Gastroesophageal sphincter (tissue), 4 donors: Measurements from ENCODE around the gene FGD5. TPM values are rescaled to one million over a fixed set of nuclear protein-coding genes. Genes with fewer than 3 reads are reported as not detected.

Experiments
- ATAC-seq: fragments of 150-250 bp; one replicate; pipeline ENCODE4 v1.9.1; 2016; ENCODE audit warnings: mild to moderate bottlenecking, moderate library complexity
- H3K27ac ChIP-seq, 4 donors: fragments of 200-600 bp; sonication (generic) in 3 of 4; 1 replicate in 3 of 4; 2 replicates in 1 of 4; pipeline ENCODE4 v1.5.1; 2016 to 2019
- H3K27me3 ChIP-seq: fragments of 200-600 bp; sonication (generic); one replicate; pipeline ENCODE4 v1.5.1; 2019
- H3K36me3 ChIP-seq, 2 donors: fragments of 200-600 bp; sonication (generic); one replicate each; pipeline ENCODE4 v1.5.1; 2019; ENCODE audit warnings: control low read depth in 1 of 2
- H3K4me1 ChIP-seq, 3 donors: fragments of 200-600 bp; sonication (generic); 1 replicate in 2 of 3; 2 replicates in 1 of 3; pipeline ENCODE4 v1.5.1; 2016 to 2019; ENCODE audit warnings: control low read depth in 2 of 3
- H3K4me3 ChIP-seq, 2 donors: fragments of 200-600 bp; sonication (generic); one replicate each; pipeline ENCODE4 v1.5.1; 2019; ENCODE audit warnings: mild to moderate bottlenecking in 1 of 2, moderate library complexity in 1 of 2
- H3K9me3 ChIP-seq, 3 donors: fragments of 200-600 bp; sonication (generic); one replicate each; pipeline ENCODE4 v1.5.1; 2017 to 2019; ENCODE audit warnings: control low read depth in 2 of 3
- EP300 ChIP-seq: sonication (generic); formaldehyde crosslinking; IDR thresholded peaks from one replicate; pipeline ENCODE4 v1.6.1; 2017; ENCODE audit warnings: antibody characterized with exemption, mild to moderate bottlenecking
- POLR2A ChIP-seq, 2 donors: fragments of 450-650 bp; IDR thresholded peaks; one replicate each; pipeline ENCODE4 v1.6.1; 2017; ENCODE audit warnings: antibody characterized with exemption in 2 of 2, mild to moderate bottlenecking in 2 of 2, moderate library complexity in 1 of 2
- POLR2AphosphoS5 ChIP-seq: sonication (generic); formaldehyde crosslinking; IDR thresholded peaks from one replicate; pipeline ENCODE4 v1.6.1; 2017; ENCODE audit warnings: antibody characterized with exemption
- WGBS, 2 donors: methylation state at CpG; one replicate each; pipeline ENCODE4 v1.1.5; 2018; ENCODE audit warnings: low coverage in 1 of 2; 5-methylcytosine and 5-hydroxymethylcytosine counted together
- total RNA-seq, 4 donors: library from RNA; depleted of rRNA; stranded (reverse); fragments of >200 nt; gene quantifications; one replicate each; pipeline ENCODE4 v1.1.0, GENCODE V29; 2016
- TF ChIP-seq, protein P1 (sequence below), 4 experiments: fragments of 200-600 bp in 2 of 4; fragments of 450-650 bp in 2 of 4; sonication (generic) in 1 of 4; IDR thresholded peaks; one replicate each; pipeline ENCODE4 v1.5.1; 2017 to 2019; ENCODE audit warnings: antibody characterized with exemption in 4 of 4, mild to moderate bottlenecking in 2 of 4, moderate library complexity in 2 of 4

Gene FGD5
- total RNA-seq, 4 donors from 2014 or later = 16.1 to 18.7 (median 17.3) TPM

DNA sequence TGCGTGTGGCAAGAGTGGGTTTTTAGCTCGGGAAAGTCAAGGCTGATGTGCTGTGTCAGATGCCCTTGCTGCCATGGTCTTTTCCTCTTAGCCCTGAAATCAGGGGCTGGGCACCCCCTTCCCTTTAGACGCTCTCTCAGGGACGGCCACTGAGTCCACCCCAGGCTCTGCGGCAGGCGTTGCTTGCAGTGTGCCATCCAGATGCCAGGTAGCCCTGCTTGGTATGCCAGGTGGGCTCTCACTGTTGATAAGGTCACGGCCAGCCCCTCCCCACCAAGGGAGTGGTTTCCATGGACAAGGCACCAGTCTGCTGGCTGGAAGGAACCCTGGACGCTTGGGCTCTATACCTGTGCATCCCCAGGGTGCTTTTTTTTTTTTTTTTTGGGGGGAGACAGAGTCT, 24.6 kb downstream of the FGD5 start:
- WGBS, 2 donors = 62 to 100% methylated on average over 1 to 2 of the region's 8 CpGs
- no peak for ATAC-seq
- no peak overlapping the region for H3K4me3 ChIP-seq
- H3K27ac ChIP-seq = no peak overlapping the region
- peaks cover 3% of the 10 kb centered on the region for H3K27me3 ChIP-seq
- no peaks in the 10 kb centered on the region for H3K36me3 ChIP-seq
- no peak for TF ChIP-seq EP300
- TF ChIP-seq, protein P1, sequence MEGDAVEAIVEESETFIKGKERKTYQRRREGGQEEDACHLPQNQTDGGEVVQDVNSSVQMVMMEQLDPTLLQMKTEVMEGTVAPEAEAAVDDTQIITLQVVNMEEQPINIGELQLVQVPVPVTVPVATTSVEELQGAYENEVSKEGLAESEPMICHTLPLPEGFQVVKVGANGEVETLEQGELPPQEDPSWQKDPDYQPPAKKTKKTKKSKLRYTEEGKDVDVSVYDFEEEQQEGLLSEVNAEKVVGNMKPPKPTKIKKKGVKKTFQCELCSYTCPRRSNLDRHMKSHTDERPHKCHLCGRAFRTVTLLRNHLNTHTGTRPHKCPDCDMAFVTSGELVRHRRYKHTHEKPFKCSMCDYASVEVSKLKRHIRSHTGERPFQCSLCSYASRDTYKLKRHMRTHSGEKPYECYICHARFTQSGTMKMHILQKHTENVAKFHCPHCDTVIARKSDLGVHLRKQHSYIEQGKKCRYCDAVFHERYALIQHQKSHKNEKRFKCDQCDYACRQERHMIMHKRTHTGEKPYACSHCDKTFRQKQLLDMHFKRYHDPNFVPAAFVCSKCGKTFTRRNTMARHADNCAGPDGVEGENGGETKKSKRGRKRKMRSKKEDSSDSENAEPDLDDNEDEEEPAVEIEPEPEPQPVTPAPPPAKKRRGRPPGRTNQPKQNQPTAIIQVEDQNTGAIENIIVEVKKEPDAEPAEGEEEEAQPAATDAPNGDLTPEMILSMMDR (IDR thresholded peaks at IDR 0.05) = no peak
- TF ChIP-seq POLR2AphosphoS5 = no peak
- no peak for TF ChIP-seq POLR2A (IDR thresholded peaks at IDR 0.05)
- H3K9me3 ChIP-seq = no peaks in the 10 kb centered on the region
- H3K4me1 ChIP-seq = peaks cover 0 to 56% (median 27%) of the 10 kb centered on the region in 3 donors

GRCh38 chr3:14844386-14845170, 25.8 kb downstream of the FGD5 start:
- Histone ChIP-seq H3K4me1 (peaks cover 0 to 60% (median 28%) of the 10 kb centered on the region in 3 donors), H3K27ac (no peak overlapping the region), H3K27me3 (peaks cover 11% of the 10 kb centered on the region), H3K36me3 (no peaks in the 10 kb centered on the region), H3K9me3 (no peaks in the 10 kb centered on the region), H3K4me3 (no peak overlapping the region)
- WGBS, 2 donors = 63 to 70% methylated on average over 2 of the region's 7 CpGs
- ATAC-seq = no peak
- TF ChIP-seq POLR2A (IDR thresholded peaks at IDR 0.05) (no peak), POLR2AphosphoS5 (no peak), EP300 (no peak)
- TF ChIP-seq, protein P1 (IDR thresholded peaks at IDR 0.05) = no peak

DNA sequence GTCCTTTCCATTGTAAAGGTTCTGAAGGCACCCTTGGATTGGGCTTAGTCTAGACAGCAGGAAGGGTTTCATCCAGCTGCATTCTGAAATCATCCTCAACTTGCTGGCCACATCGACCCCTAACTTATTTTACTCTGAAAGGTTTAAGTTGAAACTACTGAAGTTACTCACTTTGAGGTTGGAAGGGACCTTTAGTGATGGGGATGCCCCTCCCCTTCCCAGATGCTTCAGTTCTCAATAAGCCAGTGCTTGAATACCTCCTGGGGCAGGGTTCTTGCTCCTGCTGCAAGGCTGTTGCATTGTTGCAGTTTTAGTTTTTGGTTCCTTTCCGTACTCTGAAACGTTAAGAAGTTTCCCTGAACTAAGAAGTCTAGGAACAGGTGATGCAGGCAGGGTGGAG, 26.4 kb downstream of the FGD5 start:
- WGBS, 2 donors = 65 to 73% methylated on average over 2 to 3 of the region's 3 CpGs
- H3K4me1 ChIP-seq = peaks cover 0 to 66% (median 29%) of the 10 kb centered on the region in 3 donors

DNA sequence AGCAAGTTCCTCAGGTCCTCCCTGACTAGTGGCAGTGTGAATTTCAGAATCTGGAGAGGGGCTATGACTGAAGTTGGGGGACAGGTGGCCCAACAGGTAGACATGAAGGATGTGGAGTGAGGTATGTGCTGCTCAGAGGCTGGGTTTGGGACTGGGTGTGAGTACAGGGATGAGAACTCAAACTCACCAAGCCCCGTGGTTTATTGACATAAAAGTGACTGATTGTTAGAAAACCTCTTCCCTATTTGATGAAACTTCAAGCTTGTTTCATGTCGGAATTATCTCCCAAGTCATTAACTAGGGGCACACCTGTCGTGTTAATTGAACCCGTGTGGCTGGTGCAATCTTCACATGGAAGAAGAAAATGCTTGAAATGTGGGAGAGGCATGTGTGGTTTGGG, 27.1 kb downstream of the FGD5 start:
- 52 to 62% methylated on average over 3 to 4 of the region's 4 CpGs for WGBS, 2 donors
- Histone ChIP-seq H3K36me3 (no peaks in the 10 kb centered on the region), H3K4me3 (no peak overlapping the region), H3K27me3 (peaks cover 16% of the 10 kb centered on the region), H3K4me1 (peaks cover 0 to 72% (median 33%) of the 10 kb centered on the region in 3 donors), H3K27ac (no peak overlapping the region), H3K9me3 (no peaks in the 10 kb centered on the region)
- ATAC-seq = no peak
- TF ChIP-seq POLR2A (IDR thresholded peaks at IDR 0.05) (no peak), EP300 (no peak), POLR2AphosphoS5 (no peak)
- TF ChIP-seq, protein P1 (IDR thresholded peaks at IDR 0.05) = no peak

More for the DNA sequence above, 26.4 kb downstream of the FGD5 start:
- no peak overlapping the region for H3K27ac ChIP-seq
- ATAC-seq = no peak
- TF ChIP-seq POLR2A (IDR thresholded peaks at IDR 0.05) = no peak
- TF ChIP-seq, protein P1 (IDR thresholded peaks at IDR 0.05) = no peak
- no peak for TF ChIP-seq POLR2AphosphoS5
- H3K36me3 ChIP-seq = no peaks in the 10 kb centered on the region
- H3K27me3 ChIP-seq = peaks cover 11% of the 10 kb centered on the region
- H3K4me3 ChIP-seq = no peak overlapping the region
- H3K9me3 ChIP-seq = no peaks in the 10 kb centered on the region
